HEK293T (cell line): ENCODE data around the gene GAN.

Source experiments
- CTCF ChIA-PET: fragments of 350-600 bp; formaldehyde crosslinking; extraction: SDS; loops from one replicate; lab custom pipeline; 2021; ENCODE audit warnings: antibody characterized with exemption, inconsistent platforms; lab: Yijun Ruan, JAX
- POLR2A ChIA-PET: fragments of 350-600 bp; formaldehyde crosslinking; extraction: SDS; loops from one replicate; lab custom pipeline; 2020; ENCODE audit warnings: antibody characterized with exemption, inconsistent platforms; lab: Yijun Ruan, JAX
- DNase-seq: peaks from one replicate; pipeline ENCODE4 v3.0.0; 2012; ENCODE audit warnings: mixed read lengths; ENCODE audit errors: extremely low spot score
- ARNT ChIP-seq: fragments of 450-650 bp; IDR thresholded peaks from 2 replicates; pipeline ENCODE4 v1.6.1; 2017; ENCODE audit warnings: mild to moderate bottlenecking
- BHLHE40 ChIP-seq: fragments of 450-650 bp; IDR thresholded peaks from 2 replicates; pipeline ENCODE4 v1.6.1; 2016; ENCODE audit warnings: mild to moderate bottlenecking, moderate library complexity, borderline replicate concordance
- CTBP1 ChIP-seq: fragments of 450-650 bp; IDR thresholded peaks from 2 replicates; pipeline ENCODE4 v1.6.1; 2016; ENCODE audit warnings: borderline replicate concordance
- ELF4 ChIP-seq: fragments of 450-650 bp; IDR thresholded peaks from 2 replicates; pipeline ENCODE4 v1.6.1; 2017; ENCODE audit warnings: antibody characterized with exemption
- FOXA1 ChIP-seq: fragments of 450-650 bp; IDR thresholded peaks from 2 replicates; pipeline ENCODE4 v1.6.1; 2016; ENCODE audit warnings: mild to moderate bottlenecking
- FOXK2 ChIP-seq: fragments of 450-650 bp; IDR thresholded peaks from 2 replicates; pipeline ENCODE4 v1.6.1; 2016; ENCODE audit warnings: mild to moderate bottlenecking
- FOXM1 ChIP-seq: fragments of 450-650 bp; IDR thresholded peaks from 2 replicates; pipeline ENCODE4 v1.6.1; 2017; ENCODE audit warnings: mild to moderate bottlenecking, borderline replicate concordance
- HDGF ChIP-seq: fragments of 450-650 bp; IDR thresholded peaks from 2 replicates; pipeline ENCODE4 v1.6.1; 2017; ENCODE audit warnings: antibody characterized with exemption, borderline replicate concordance
- L3MBTL2 ChIP-seq: fragments of 450-650 bp; conservative IDR thresholded peaks from 2 replicates; pipeline ENCODE4 v1.6.1; 2016; ENCODE audit warnings: mild to moderate bottlenecking
- LEF1 ChIP-seq: fragments of 450-650 bp; IDR thresholded peaks from 2 replicates; pipeline ENCODE4 v1.6.1; 2017; ENCODE audit warnings: mild to moderate bottlenecking, borderline replicate concordance
- NFRKB ChIP-seq: fragments of 450-650 bp; IDR thresholded peaks from 2 replicates; pipeline ENCODE4 v1.6.1; 2016; ENCODE audit warnings: mild to moderate bottlenecking, moderate library complexity
- PKNOX1 ChIP-seq: fragments of 450-650 bp; IDR thresholded peaks from 2 replicates; pipeline ENCODE4 v1.6.1; 2016
- SP1 ChIP-seq: fragments of 450-650 bp; IDR thresholded peaks from 2 replicates; pipeline ENCODE4 v1.6.1; 2017
- SUZ12 ChIP-seq: fragments of 450-650 bp; IDR thresholded peaks from 2 replicates; pipeline ENCODE4 v1.6.1; 2016; ENCODE audit warnings: mild to moderate bottlenecking
- TARDBP ChIP-seq: fragments of 450-650 bp; IDR thresholded peaks from 2 replicates; pipeline ENCODE4 v1.6.1; 2016
- ZNF384 ChIP-seq: fragments of 450-650 bp; IDR thresholded peaks from 2 replicates; pipeline ENCODE4 v1.6.1; 2016

GAN gene

GRCh38 chr16:81280393-81280792, 34.4 kb upstream of the GAN start:
- DNase-seq, result no peak
- no peak for TF ChIP-seq FOXM1
- TF ChIP-seq NFRKB, result no peak
- no peak for TF ChIP-seq SP1
- no peak for TF ChIP-seq PKNOX1
- TF ChIP-seq L3MBTL2, result no peak
- TF ChIP-seq HDGF, result no peak
- TF ChIP-seq FOXA1, result no peak
- no peak for TF ChIP-seq FOXK2
- no peak for TF ChIP-seq TARDBP
- TF ChIP-seq CTBP1, result no peak
- TF ChIP-seq SUZ12, result no peak
- ChIA-PET CTCF (no interaction called here), POLR2A (no interaction called here)

- no peak for DNase-seq
- ChIA-PET CTCF (no interaction called here), POLR2A (no interaction called here)
- no peak for TF ChIP-seq HDGF
- no peak for TF ChIP-seq ELF4
- no peak for TF ChIP-seq TARDBP
- no peak for TF ChIP-seq L3MBTL2
- TF ChIP-seq BHLHE40, result no peak
- no peak for TF ChIP-seq CTBP1
- no peak for TF ChIP-seq SP1
- no peak for TF ChIP-seq FOXA1
- no peak for TF ChIP-seq ARNT
- TF ChIP-seq FOXK2, result no peak
- TF ChIP-seq NFRKB, result no peak
Measured at GRCh38 chr16:81283044-81283443, 31.7 kb upstream of the GAN start.

- no peak for TF ChIP-seq SP1
- no peak for TF ChIP-seq BHLHE40
- no peak for TF ChIP-seq ZNF384
- TF ChIP-seq ELF4, result no peak
- no peak for TF ChIP-seq LEF1
- no peak for TF ChIP-seq ARNT
- TF ChIP-seq CTBP1, result no peak
- no peak for TF ChIP-seq FOXK2
- no peak for TF ChIP-seq HDGF
- no peak for TF ChIP-seq SUZ12
- TF ChIP-seq NFRKB, result no peak
- TF ChIP-seq FOXA1, result no peak
- TF ChIP-seq L3MBTL2, result no peak
- TF ChIP-seq PKNOX1, result no peak
- no peak for TF ChIP-seq TARDBP
- TF ChIP-seq FOXM1, result no peak
- DNase-seq, result no peak
- CTCF ChIA-PET, result no interaction called here
- POLR2A ChIA-PET, result interaction anchor here (1.3 kb wide), 1 partner anchor 30 kb away, joined by 4 read pairs; the partner anchor contains the start of gene GAN
Measured at GRCh38 chr16:81284995-81285600, 29.7 kb upstream of the GAN start.

- ChIA-PET CTCF (no interaction called here), POLR2A (interaction anchor here (1.3 to 2.4 kb wide), 3 partner anchors 10 to 28 kb away, joined by 3 to 6 read pairs (median 4); partner anchors contain the start of gene GAN)
- TF ChIP-seq FOXM1 (no peak), SUZ12 (no peak), FOXK2 (no peak), PKNOX1 (no peak), BHLHE40 (no peak), SP1 (no peak), NFRKB (no peak), ZNF384 (no peak), FOXA1 (no peak), LEF1 (no peak), ARNT (no peak), CTBP1 (no peak), TARDBP (no peak), ELF4 (no peak), HDGF (no peak), L3MBTL2 (no peak)
- DNase-seq, result no peak
Measured at GRCh38 chr16:81286190-81286589, 28.6 kb upstream of the GAN start.

GRCh38 chr16:81291117-81291516, 23.6 kb upstream of the GAN start:
- POLR2A ChIA-PET, result no interaction called here
- CTCF ChIA-PET, result no interaction called here

GRCh38 chr16:81292936-81293335, 21.8 kb upstream of the GAN start:
- no peak for DNase-seq
- POLR2A ChIA-PET, result no interaction called here
- CTCF ChIA-PET, result no interaction called here
- TF ChIP-seq FOXK2 (no peak), ELF4 (no peak), PKNOX1 (no peak), FOXA1 (no peak)

More at GRCh38 chr16:81291117-81291516, 23.6 kb upstream of the GAN start:
- DNase-seq, result no peak
- TF ChIP-seq ARNT (no peak), CTBP1 (no peak), SUZ12 (no peak), ELF4 (no peak), HDGF (no peak), NFRKB (no peak)
